NCI-H2196 treated with DMSO at 0.1 percent for 48 hours (cell line): ENCODE results near the gene RAD9B.
"Not testable (repeated sequence)": the region's sequence is repeated elsewhere in the genome, so short reads cannot be mapped to it uniquely, and the experiment has no call there.

Experiments
- DNase-seq: peaks from one replicate; lab custom pipeline; 2025; ENCODE audit not compliant: unreplicated experiment; lab: John Stamatoyannopoulos, UW

RAD9B gene

GRCh38 chr12:110501752-110502738, at the start of gene RAD9B, which contains the start of gene VPS29:
Gene RAD9B (plus strand): TSS chr12:110502331. CDS start chr12:110502338, 7 bp downstream.
Gene VPS29 (minus strand): TSS chr12:110502111. CDS start chr12:110502051, 60 bp downstream.
- peak; percentile 97 for DNase-seq

- DNase-seq, result no peak
These were observed 48.4 kb upstream of the RAD9B start for GRCh38 chr12:110453569-110454296.

- DNase-seq, result no peak
These were observed 43.4 kb upstream of the RAD9B start for GRCh38 chr12:110458756-110459155.

- DNase-seq, result not testable (repeated sequence)
These were observed 40.9 kb upstream of the RAD9B start for GRCh38 chr12:110461189-110461588.

GRCh38 chr12:110465024-110465423, 37.1 kb upstream of the RAD9B start:
- DNase-seq, result no peak

- DNase-seq, result not testable (repeated sequence)
These were observed 36.4 kb upstream of the RAD9B start for GRCh38 chr12:110465765-110466164.

- no peak for DNase-seq
These were observed 35.3 kb upstream of the RAD9B start for GRCh38 chr12:110466791-110467190.

- DNase-seq, result no peak
These were observed 34.3 kb upstream of the RAD9B start for GRCh38 chr12:110467847-110468213.

GRCh38 chr12:110468214-110469048, 33.7 kb upstream of the RAD9B start, which contains the start of the genes FAM216A and GPN3:
Gene FAM216A (plus strand): TSS chr12:110468845. CDS start chr12:110468876, 31 bp downstream.
Gene GPN3 (minus strand): TSS chr12:110468257. CDS start chr12:110468203, 54 bp downstream.
- DNase-seq, result peak; percentile 97

GRCh38 chr12:110475426-110475825, 26.7 kb upstream of the RAD9B start:
- no peak for DNase-seq

- no peak for DNase-seq
These were observed 3.0 kb upstream of the RAD9B start for GRCh38 chr12:110498984-110499706.

GRCh38 chr12:110501399-110501751, 756 bp upstream of the RAD9B start:
- peak; percentile 36 for DNase-seq

GRCh38 chr12:110503432-110503831, 1.3 kb downstream of the RAD9B start:
- no peak for DNase-seq

- no peak for DNase-seq
These were observed 3.2 kb downstream of the RAD9B start for GRCh38 chr12:110505332-110505731.

GRCh38 chr12:110508071-110508586, 6.0 kb downstream of the RAD9B start:
- DNase-seq, result no peak

GRCh38 chr12:110513842-110514241, 11.7 kb downstream of the RAD9B start:
- DNase-seq, result no peak

- DNase-seq, result no peak
These were observed 12.2 kb downstream of the RAD9B start for GRCh38 chr12:110514363-110514762.

GRCh38 chr12:110516995-110517394, 14.9 kb downstream of the RAD9B start:
- DNase-seq, result no peak

GRCh38 chr12:110518014-110518413, 15.9 kb downstream of the RAD9B start:
- not testable (repeated sequence) for DNase-seq
